ENCODE data around the gene LRRC46.

Gene LRRC46

DNA sequence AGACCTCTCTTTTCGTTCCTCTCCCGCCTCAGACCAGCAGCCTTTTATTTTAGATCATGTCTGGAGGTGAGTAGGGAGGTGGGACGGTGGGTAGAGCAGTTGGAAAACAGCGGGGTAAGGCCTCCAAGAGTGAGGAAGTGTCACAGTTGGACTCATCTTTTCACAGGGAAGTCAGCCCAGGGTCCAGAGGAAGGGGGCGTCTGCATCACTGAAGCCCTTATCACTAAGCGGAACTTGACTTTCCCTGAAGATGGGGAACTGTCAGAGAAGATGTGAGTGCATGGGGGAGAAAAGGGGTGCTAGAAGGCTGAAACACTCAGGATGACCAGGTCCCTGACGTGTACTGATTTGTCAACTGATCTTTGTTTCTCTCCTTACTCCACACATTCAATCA, 461 bp downstream of the LRRC46 start:
- no peak for DNase-seq (ENCODE audit: low read depth)

DNA sequence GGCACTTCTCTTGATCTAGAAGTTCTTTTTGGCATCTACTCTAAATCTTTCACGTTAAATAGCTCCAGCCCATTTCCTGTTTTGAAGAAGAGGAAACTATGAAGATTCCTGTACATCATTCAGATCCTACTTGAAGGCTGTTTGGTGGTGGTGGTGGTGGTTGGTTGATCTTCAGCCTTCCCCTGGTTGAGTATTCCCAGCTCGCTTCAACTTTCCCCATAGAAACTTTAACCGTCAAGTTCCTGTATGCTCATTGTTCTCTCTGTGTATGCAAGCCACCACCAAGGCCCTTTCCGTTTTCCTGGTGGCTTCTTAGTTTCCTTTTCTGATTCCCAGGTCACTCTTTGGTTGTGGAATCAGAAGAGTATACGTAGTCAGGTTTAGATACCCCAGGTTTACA, 3.3 kb downstream of the LRRC46 start:
- no peak for DNase-seq (ENCODE audit: low read depth)

DNA sequence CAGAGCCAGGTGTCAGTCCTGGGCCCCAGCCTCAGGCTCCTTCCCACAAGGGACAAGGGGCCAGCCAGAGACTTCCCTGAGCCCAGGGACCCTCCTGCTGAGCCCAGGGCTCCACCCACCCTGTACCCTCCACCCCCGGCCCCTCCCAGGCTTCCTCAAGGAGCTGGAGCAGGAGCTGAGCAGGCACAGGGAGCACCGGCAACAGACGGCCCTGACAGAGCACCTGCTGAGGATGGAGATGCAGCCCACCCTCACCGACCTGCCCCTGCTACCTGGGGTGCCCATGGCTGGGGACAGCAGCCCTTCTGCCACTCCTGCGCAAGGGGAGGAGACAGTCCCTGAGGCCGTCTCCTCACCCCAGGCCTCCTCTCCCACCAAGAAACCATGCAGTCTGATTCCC, 5.1 kb downstream of the LRRC46 start:
- no peak for DNase-seq (ENCODE audit: low read depth)

DNA sequence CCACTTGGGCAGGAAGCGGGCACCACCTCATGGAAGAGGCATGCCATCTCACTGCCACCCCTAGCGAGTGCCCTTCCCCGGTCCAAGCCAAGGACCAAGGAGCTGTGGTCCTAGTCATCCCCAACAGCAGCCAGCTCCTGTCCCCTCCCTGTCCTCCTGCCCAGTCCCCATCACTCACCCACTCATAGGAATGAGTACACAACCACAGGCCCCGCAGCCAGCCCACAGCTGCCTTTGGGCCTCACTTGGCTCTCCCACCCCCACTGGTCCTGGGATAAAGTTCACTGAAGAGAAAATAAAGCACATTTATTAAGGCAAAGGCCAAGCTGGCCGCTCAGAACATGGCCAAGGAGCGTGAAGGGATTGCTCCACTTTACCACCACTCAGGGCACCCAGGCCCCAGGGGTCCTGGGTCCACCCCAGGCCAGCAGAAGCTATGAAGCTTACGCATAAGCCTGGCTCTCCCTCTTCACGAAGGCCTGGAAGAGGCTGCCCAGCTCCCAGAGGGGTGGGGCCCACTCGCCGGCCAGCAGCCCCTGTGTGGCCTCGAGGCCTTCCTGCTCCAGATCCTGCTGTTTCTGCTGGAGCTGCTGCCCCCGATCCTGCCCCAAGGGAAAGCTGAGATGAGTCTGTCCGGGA, 6.0 kb downstream of the LRRC46 start:
- DNase-seq (ENCODE audit: low read depth) = no peak

- no peak for DNase-seq (ENCODE audit: low read depth)
These were observed 7.2 kb downstream of the LRRC46 start for GRCh38 chr17:47838636-47839035.

GRCh38 chr17:47839071-47839470, 7.6 kb downstream of the LRRC46 start:
- no peak for DNase-seq (ENCODE audit: low read depth)

DNA sequence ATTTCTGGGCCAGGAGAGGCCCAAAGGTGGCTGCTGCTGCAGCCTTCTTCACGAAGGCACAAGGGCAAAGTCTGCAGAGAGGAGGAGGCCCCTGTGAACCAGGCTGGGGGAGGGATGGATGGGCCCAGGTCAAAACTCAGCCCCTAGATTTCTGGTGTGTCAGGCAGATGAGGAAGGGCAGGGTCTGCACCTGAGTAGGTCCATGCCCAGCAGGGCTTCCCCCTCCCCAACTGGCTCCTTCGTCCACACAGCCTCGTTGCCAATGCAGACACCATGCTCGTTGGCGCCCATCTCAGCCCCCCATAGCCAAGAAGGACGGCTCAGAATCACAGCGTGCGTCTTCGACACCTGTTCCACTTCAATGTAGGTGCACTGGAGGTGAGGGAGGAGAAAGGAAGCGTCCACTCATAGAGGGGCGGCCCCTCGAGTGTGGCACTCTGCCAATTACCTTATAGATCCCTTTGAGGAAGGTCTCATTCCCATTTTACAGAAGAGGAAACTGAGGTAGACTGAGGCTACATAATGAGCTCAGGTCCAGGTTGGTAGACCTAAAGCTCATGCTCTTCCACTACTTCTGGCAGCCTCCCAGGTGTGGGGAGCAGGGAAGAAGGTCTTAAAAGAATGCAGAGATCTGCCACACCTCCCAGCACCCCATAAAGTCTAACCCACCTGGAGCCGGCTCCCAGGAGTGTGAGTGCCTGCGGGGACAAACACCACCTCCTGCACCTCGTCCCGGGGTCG, 8.7 kb downstream of the LRRC46 start:
- no peak for DNase-seq (ENCODE audit: low read depth)

DNA sequence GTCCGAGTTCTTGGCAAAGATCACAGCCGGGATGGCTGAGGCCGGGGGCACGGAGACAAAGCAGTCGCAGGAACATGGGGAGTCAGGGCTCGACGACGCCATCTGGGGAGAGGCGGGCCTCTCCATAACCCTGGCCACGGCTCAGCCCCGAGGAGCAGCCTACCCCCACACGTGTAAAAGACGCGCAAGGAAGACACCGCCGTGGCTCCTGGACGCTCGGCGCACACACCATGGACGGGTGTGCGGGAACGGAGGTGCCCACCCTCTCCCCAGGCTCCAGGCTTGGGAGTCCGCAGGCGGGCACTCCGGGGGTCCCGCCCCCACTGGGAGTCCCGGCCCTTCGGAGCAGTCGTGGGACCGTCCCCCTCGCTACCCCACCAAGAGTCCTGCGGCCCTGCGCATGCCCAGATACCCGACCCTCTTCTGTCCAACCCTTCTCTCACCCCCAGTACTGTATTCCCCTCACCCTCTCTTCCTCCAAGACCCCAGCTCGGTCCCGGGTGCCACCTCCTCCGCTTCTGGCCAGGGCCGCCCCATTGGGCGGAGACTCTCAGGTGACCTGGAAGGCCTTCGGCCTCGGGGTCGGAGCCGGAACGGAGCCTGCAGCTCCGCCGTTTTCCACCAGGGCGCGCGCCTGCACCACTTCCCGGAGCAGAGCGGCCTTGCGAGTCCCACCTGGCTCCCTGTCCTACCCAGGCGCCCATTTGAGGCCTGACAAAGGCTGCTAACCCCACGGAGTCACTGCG, 9.4 kb downstream of the LRRC46 start, which contains the start of gene SCRN2:
SCRN2 (minus strand) TSS at position 532 of the 746 bp plus-strand sequence; CDS start at position 102, 430 bp downstream.
- peak; percentile 75 for DNase-seq (ENCODE audit: low read depth)

DNA sequence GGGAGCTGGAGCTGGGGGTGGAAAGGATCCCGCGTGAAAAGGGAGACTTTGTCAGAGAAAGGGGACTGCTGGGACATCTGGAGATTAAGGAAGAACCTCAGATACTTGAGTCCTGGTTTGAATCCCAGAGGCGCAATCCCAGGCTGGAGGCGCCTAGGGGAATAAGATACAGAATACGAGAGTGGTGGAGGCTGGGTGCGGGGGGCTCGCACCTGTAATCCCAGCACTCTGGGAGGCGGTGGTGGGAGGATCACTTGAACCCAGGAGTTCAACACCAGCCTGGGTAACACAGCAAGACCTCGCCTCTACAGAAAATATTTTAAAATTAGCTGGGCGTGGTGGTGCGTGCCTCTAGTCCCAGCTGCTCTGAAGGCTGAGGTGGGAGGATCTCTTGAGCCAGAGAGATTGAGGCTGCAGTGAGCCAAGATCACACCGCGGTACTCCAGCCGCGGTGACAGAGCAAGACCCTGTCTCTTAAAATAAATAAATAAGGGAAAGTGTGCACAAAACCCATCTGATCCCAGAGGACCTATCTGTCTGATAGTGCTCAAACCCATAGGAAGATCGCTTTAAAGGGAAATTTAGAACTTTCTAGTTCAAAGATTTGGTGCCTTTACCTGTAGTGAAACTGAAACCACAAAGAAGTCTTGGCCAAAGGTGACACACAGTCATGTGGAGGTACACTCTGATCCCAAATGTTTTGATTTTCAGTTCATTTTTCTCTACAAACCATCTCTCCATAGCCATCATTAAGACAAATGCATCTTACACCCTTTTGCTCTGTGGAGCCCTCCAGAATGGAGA, 10.2 kb downstream of the LRRC46 start:
- DNase-seq (ENCODE audit: low read depth) = no peak

GRCh38 chr17:47843391-47843730, 11.9 kb downstream of the LRRC46 start:
- no peak for DNase-seq (ENCODE audit: low read depth)

DNA sequence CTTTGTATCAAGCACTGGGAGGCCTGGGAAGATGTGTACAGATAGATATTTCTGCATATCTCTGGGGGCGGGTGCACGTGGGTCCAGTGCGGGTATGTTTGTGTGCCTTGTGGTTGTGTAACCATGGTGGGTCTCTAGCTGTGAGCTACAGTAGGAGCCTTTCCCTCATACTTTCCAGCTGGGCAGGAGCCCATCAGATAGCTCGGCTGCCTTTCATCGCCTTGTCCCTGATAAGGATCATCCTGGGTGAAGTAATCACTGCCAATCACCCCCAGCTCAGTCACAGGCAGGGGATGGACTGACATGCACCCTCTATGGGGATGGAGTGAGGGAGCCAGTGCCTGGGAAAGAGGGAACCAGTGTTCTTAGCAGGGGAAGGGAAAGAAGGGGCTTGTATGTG, 12.8 kb downstream of the LRRC46 start:
- DNase-seq (ENCODE audit: low read depth) = no peak

- DNase-seq (ENCODE audit: low read depth) = no peak
These were observed 13.6 kb downstream of the LRRC46 start for GRCh38 chr17:47844814-47845715.

DNA sequence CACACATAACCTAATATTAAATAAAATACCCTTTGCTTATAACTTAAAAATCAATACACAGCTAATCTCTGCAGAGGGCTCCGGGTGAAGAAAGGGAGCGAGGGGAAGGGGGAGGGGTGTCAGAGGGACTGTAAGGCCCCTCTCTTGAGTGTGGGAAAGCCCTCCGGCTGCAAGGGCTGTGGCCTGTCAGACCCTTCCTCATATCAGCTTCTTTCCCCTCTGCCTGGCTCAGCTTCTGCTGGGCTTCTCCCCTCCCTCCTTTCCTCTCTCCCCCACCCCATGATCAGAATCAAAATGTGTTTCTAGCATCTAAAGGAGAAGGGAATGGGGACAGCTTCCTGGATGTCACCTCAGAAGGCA, 14.2 kb downstream of the LRRC46 start:
- DNase-seq (ENCODE audit: low read depth) = no peak

GRCh38 chr17:47846716-47847340, 15.4 kb downstream of the LRRC46 start:
- DNase-seq (ENCODE audit: low read depth) = no peak

DNA sequence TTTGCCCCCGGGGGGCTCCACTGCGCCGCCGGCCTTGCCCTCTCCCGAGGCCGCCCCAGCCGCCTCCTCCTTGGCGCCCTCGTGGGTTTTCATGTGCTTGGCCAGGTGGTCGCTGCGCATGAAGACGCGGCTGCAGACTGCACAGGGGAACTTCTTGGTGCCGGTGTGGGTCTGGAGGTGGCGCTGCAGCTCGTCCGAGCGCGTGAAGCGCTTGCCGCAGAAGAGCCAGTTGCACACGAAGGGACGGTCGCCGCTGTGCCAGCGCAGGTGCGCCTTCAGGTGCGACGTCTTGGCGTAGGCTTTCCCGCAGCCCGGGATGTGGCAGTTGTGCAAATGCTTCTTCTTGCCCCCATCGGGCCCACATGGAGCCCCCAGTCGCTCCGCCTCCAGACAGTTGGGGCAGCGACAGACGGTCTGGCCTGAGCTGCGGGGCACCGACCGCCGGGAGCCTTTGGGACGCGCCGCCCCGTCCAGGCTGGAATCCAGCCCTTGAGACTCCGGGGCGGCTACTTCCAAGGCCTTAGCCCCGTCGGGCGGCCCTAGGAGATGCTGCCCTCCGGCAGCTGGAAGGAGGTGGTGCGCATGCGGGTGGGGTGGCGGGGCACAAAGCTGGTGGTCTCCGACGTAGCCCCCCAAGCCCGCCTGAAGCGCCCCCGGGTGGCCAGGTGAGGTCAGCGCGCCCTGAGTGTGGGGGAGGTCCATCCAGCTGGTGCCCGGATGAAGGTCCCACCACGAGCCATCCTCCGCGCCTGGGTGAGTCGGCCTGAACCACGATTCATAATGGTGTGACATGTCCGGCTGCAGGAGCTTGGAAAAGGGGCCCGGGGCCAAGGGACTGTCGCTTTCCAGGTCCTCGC, 16.1 kb downstream of the LRRC46 start:
- no peak for DNase-seq (ENCODE audit: low read depth)

DNA sequence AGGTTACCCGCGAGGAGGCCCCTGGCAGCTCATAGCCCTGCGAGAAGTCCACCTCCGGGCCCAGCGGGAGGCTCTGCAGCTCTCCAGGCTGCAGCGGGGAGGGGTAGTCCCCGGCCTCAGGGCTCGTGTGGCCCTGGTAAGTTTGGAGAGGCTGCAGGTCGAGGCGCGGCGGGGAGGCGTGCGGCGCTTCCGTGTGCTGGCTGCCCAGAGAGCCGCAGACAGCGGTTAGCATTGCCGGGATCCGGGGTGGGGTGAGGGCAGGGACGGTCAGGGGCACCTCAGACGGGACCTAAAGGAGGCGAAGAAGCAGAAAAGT, 16.7 kb downstream of the LRRC46 start:
- no peak for DNase-seq (ENCODE audit: low read depth)

DNA sequence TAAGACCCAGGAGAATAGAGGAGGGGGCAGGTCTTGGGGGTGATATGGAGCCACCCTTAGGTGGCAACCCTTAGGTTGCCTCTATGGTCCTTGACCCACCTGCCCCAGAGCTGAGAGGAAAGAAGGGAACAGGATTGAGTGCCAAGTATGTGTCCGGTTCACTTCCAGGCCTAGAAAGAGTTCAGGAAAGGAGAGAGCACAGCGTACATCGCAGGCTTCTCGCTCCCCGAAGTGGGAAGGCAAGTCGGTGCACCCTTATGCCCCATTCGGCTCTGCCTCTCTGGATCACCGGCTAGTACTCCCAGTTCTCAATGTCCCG, 18.9 kb downstream of the LRRC46 start:
- DNase-seq (ENCODE audit: low read depth) = no peak

GRCh38 chr17:47850692-47851573, 19.5 kb downstream of the LRRC46 start, which contains the start of gene SP6:
TSS of gene SP6 (minus strand) at chr17:47851163. CDS start at chr17:47848429, 2,734 bp downstream.
- DNase-seq (ENCODE audit: low read depth) = no peak

DNA sequence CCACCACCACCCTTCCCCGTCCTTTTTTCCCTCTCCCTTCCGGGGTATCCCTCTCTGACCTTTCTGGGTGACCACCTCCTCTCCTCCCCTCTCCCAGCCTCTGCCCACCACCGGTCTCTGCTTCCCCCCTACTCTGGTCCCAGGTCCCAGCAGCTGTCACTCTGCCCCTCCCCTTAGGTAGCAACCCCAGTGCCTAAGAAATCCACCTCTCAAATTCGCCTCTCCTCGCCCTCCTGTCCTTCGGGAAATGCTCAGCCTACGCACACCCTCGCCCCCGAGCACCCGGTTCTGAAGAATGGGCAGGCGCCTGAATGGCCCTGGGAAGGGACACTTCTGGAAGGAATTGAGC, 20.3 kb downstream of the LRRC46 start:
- no peak for DNase-seq (ENCODE audit: low read depth)

All from fibroblast of the conjunctiva (primary cell).